GM19239 (cell line): ENCODE data around the gene CNR1.
A peak's percentile ranks its signal among the peaks of the same experiment; 100 is the strongest.

Source experiments
- DNase-seq: peaks from one replicate; pipeline ENCODE4 v3.0.0; 2011; ENCODE audit warnings: low spot score; ENCODE audit not compliant: insufficient read length
- FAIRE-seq: peaks from 2 replicates; lab custom pipeline; 2011; peaks lifted over from hg19 to GRCh38; lab: Jason Lieb, UNC

Gene CNR1

DNA sequence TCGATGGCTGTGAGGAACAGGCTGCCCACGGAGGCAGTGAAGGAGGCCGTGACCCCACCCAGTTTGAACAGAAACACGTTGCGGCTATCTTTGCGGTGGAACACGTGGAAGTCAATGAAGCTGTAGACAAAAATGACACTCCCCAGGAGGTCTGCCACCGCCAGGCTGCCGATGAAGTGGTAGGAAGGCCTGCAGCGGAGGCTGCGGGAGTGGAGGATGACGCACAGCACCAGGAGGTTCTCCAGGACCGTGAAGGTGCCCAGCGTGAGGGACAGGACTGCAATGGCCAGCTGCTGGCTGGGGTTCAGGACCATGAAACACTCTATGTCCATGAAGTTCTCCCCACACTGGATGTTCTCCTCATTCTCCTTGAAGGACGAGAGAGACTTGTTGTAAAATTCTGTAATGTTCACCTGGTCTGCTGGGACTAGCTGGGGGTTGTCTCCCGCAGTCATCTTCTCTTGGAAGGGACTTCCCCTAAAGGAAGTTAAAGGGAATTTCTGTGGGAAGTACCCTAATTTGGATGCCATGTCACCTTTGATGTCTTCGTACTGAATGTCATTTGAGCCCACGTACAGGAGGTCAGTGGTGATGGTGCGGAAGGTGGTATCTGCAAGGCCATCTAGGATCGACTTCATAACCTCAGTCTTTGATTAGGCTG, 21.4 kb downstream of the CNR1 start:
- FAIRE-seq (no peak), DNase-seq (no peak)

GRCh38 chr6:88143421-88144157, 22.6 kb downstream of the CNR1 start:
- DNase-seq (no peak), FAIRE-seq (peak; percentile 8)

DNA sequence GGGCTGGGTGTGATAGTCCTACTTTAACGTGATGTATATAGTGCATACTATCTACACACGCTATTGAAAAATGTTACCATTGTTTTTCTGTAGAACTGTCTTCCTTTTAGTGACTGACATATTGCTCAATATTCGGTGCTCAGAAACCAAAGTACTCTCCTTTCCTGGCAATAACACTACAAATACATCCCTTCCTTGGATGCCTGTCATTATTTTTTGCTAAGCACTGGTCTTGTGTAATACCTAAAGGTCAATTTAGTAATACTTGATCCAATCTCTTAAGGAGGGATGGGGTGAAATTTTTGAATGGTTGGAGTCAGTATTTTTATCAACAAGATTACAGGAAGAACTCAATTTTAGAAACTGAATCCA, 23.9 kb downstream of the CNR1 start:
- FAIRE-seq, result no peak
- DNase-seq, result no peak

DNA sequence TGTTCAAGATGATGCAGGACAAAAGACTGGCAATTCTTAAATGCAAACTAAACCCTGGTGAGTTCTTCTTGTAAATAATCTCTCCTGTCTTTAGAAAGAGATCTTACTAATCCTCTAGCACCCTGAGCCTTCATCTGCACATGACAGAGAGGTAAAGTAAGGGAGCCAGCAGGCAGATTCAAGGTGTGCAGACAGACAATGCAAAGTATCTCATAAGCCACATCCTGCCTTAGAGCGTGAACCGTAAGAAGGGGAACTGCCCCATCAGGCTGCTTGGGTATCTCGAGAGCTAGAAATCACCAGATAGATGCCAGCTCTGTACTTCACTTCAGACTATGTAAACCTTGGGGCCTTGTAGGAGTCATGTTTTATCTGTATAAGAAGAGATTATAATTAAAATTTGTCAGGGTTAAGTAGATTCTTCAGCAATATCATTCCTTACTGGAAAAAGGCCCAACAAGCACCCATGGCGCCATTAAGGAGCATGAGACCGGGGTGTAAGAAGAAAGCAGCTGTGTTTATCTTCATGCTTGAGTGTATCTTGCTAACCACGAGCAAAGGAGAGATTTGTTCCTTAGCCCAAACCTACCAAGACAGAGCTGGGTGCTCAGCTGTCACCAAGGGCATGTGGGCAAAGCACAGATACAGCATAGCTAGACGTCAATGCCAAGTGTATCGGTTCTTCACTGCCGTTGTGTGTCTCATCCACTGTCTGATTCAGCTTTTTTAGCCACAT, 24.4 kb downstream of the CNR1 start:
- peak; percentile 56 for DNase-seq
- FAIRE-seq, result peak; percentile 98

GRCh38 chr6:88137915-88138314, 28.2 kb downstream of the CNR1 start:
- FAIRE-seq (no peak), DNase-seq (no peak)

- FAIRE-seq, result peak; percentile 93
- peak; percentile 13 for DNase-seq
Measured at GRCh38 chr6:88135578-88136114, 30.5 kb downstream of the CNR1 start.

DNA sequence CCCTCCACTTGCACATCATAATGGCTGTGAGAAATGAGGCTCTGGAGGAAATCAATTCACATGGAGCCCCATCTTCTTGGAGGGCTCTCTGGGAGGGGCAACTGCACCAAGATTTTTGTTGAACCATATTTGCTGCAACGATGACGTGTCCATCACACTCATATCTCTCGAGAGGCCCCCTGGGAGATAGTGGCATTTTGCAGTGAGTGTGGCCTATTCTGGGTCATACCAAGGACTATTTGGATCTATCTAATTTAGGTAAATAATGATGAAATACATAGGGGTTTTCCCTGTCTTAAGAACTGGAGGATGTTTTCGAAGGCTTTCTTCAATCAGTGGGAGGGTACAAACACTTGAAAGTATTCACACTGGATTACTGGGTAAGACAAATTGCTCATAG, 31.6 kb downstream of the CNR1 start:
- DNase-seq (no peak), FAIRE-seq (no peak)

- FAIRE-seq, result no peak
- DNase-seq, result no peak
Measured at GRCh38 chr6:88133718-88134117, 32.4 kb downstream of the CNR1 start.

DNA sequence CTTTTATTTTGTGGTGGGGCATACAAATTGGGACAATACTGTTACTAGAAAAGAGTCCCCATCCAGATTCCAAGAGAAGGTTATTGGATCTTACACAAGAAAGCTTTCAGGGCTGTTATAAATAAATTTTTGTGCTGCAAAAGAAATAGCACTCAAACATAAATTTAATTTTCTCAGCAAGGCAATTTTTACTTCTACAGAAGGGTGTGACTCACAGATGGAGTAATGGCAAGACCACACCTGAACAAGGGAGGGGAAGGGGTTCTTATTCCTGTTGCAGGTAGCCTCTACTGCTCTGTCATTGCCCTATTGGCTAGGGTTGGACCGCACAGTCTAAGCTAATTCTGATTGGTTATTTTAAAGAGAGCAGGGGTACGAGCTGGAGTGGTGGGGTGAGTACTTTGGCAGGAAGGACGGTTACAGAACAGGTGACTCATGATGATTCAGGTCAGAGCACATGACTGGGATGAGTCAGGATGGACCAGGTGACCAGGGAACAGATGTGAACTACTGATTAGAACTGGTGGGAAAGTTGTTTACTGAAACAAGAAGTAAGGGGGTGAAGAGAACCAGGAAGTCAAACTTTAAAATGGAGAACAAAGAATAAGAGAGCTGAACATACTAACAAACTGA, 41.1 kb downstream of the CNR1 start:
- FAIRE-seq, result no peak
- DNase-seq, result no peak

GRCh38 chr6:88120635-88121034, 45.5 kb downstream of the CNR1 start:
- no peak for FAIRE-seq
- no peak for DNase-seq

- no peak for FAIRE-seq
- no peak for DNase-seq
Measured at GRCh38 chr6:88119769-88120168, 46.4 kb downstream of the CNR1 start.

DNA sequence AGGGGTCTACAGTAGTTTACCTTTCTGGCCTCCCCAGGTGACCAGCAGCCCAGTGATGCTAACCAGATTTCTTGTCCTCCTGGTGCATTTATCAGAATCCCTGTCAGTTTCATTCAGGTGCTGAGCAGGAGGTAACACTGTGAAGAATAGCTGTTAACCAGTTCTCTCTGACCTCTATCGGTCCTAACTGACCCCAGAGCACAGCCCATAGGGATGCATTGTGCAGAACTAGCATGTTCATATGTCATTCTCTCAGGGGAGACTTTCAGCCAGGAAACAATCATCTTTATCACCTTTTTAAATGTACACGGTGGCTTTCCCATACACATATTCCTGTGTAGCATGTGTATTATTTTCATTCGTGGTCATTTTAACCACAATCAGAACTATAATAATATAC, 49.9 kb downstream of the CNR1 start:
- FAIRE-seq (no peak), DNase-seq (no peak)

GRCh38 chr6:88115307-88115706, 50.8 kb downstream of the CNR1 start:
- DNase-seq, result no peak

DNA sequence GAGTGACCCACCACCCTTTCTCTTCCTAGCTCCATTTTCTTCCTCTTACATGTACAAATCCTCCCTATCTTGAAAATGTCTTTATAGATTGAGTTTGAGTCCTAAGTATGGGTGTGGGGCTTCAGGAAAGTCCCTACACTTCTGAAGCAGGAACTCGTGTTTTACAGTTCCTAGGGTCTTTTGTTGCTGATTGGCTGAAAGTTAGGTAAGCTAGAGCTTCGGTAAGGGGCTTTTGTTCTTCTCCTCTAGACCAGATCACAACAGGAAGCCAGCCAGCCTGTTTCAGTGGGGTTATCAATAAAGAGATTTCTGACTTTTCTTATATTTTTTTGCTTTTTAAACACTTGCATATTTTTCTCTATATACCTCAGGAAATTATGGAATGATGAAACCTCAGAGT, 51.3 kb downstream of the CNR1 start:
- no peak for DNase-seq
- no peak for FAIRE-seq

More at GRCh38 chr6:88115307-88115706, 50.8 kb downstream of the CNR1 start:
- FAIRE-seq, result peak; percentile 11

DNA sequence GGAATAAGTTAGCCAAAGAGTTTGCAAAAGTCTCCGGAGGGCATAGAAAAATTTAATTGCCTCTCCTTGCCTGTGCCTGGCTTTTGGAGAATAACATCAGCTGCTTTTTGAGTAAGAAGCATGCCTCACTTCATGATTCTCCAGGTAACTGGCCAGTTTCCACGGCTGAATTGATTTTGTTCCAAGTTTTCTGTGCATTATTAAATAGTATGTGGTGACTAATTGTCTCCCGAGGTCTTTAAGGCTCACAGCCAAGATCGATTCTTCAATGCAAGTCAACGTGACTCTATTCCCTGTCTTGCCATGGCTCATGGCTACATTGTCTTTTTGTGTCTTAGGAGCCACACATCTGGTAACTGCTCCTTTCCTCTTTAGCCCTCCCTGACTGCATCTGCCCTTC, 54.2 kb downstream of the CNR1 start:
- DNase-seq (no peak), FAIRE-seq (no peak)

DNA sequence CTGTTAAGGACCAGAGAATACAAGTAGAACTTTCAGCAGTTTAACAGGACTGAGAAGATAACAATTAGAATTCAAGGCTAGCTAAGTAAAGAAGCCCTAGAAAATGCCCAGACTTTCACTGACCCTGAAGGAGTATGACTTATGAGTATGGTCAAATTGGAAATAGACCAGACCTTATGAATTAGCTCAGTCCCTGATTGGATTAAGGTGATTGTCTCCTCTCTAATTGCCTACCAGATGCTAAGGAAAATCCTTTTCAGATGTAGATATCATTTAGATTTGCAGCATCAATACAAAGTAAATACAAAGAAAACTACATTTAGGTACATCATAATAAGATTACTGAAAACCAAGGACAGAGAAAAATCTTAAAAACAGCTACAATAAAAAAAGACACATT, 58.9 kb downstream of the CNR1 start:
- DNase-seq, result no peak
- FAIRE-seq, result no peak

DNA sequence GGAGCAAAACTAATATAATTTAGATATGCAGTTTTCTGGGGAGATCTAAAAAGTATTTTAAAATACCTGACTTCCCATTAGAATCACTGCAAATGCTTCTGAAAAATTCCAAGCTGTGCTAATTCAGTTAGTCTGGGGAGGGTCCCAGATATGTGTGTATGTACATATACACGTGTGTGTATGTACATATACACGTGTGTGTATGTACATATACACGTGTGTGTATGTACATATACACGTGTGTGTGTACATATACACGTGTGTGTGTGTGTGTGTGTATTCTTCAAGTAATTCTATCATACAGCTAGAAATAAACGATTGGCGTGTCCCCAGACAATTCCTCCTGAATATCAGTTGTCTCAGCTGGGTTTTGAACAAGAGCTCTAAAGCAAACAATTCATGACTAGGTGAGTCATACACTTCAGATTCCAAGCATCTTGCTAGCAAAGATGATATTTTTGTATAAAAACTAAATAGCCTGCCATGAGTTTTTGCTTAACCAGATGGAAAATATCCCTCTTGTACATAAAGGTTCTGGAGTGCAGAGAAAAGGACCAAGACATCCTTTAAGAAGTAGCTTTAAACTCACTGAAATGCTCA, 60.3 kb downstream of the CNR1 start:
- DNase-seq (no peak), FAIRE-seq (no peak)
